Activated naive CD4-positive, alpha-beta T cell treated with anti-CD3 and anti-CD28 coated beads, Interleukin-2, amount 50 U/mL, for 16 hours (primary cell): Measurements from ENCODE around the gene CEP76.
A peak's percentile ranks its signal among the peaks of the same experiment; 100 is the strongest.
"Not testable (repeated sequence)": the region's sequence is repeated elsewhere in the genome, so short reads cannot be mapped to it uniquely, and the experiment has no call there.

Experiments used
- DNase-seq: peaks from one replicate; pipeline ENCODE4 v3.0.0-alpha.2; 2020

CEP76 gene

GRCh38 chr18:12703096-12703567, 609 bp upstream of the CEP76 start:
- DNase-seq = no peak

GRCh38 chr18:12701161-12701560, 1.4 kb downstream of the CEP76 start:
- DNase-seq = no peak

- no peak for DNase-seq
Observed at GRCh38 chr18:12699747-12700146, 2.8 kb downstream of the CEP76 start.

GRCh38 chr18:12694032-12694431, 8.5 kb downstream of the CEP76 start:
- no peak for DNase-seq

- no peak for DNase-seq
Observed at GRCh38 chr18:12692206-12692605, 10.3 kb downstream of the CEP76 start.

- DNase-seq = no peak
Observed at GRCh38 chr18:12689256-12689850, 13.2 kb downstream of the CEP76 start.

GRCh38 chr18:12686100-12686499, 16.4 kb downstream of the CEP76 start:
- DNase-seq = no peak

- DNase-seq = no peak
Observed at GRCh38 chr18:12679183-12679786, 23.2 kb downstream of the CEP76 start.

GRCh38 chr18:12668041-12668440, 34.5 kb downstream of the CEP76 start:
- no peak for DNase-seq

- peak; percentile 22 for DNase-seq
Observed at GRCh38 chr18:12659904-12660605, 42.5 kb downstream of the CEP76 start.

- peak; percentile 18 for DNase-seq
Observed at GRCh38 chr18:12658426-12659138, 43.9 kb downstream of the CEP76 start.

GRCh38 chr18:12657684-12658425, 44.7 kb downstream of the CEP76 start, which contains the start of gene SPIRE1:
Gene SPIRE1, minus strand, starts transcription at chr18:12658107. Its CDS starts 241 bp downstream, at chr18:12657866.
- peak; percentile 40 for DNase-seq

- peak; percentile 30 for DNase-seq
Observed at GRCh38 chr18:12656938-12657683, 45.4 kb downstream of the CEP76 start.

GRCh38 chr18:12656605-12656937, 46.0 kb downstream of the CEP76 start:
- DNase-seq = no peak

- DNase-seq = no peak
Observed at GRCh38 chr18:12654971-12655370, 47.6 kb downstream of the CEP76 start.

- no peak for DNase-seq
Observed at GRCh38 chr18:12652861-12653401, 49.6 kb downstream of the CEP76 start.

GRCh38 chr18:12651651-12652050, 50.9 kb downstream of the CEP76 start:
- DNase-seq = no peak

- DNase-seq = no peak
Observed at GRCh38 chr18:12647773-12648172, 54.8 kb downstream of the CEP76 start.

- no peak for DNase-seq
Observed at GRCh38 chr18:12645751-12646203, 56.7 kb downstream of the CEP76 start.

- DNase-seq = no peak
Observed at GRCh38 chr18:12645254-12645653, 57.3 kb downstream of the CEP76 start.

GRCh38 chr18:12643756-12644155, 58.8 kb downstream of the CEP76 start:
- not testable (repeated sequence) for DNase-seq

GRCh38 chr18:12640881-12641200, 61.7 kb downstream of the CEP76 start:
- no peak for DNase-seq
